Fibroblast of lung (primary cell): ENCODE measurements around the gene SHISA8. TPM values are rescaled to one million over a fixed set of nuclear protein-coding genes. Genes with fewer than 3 reads are reported as not detected.

ENCODE experiments used
- DNase-seq, 2 donors: peaks; one replicate each; pipeline versions ENCODE4 v3.0.0 to v3.0.0-alpha.2; 2010; ENCODE audit warnings: low read depth in 2 of 2
- H2AFZ ChIP-seq: 2 replicates; pipeline ENCODE4 v1.5.1; 2012; ENCODE audit warnings: low read length, control low read depth, inconsistent platforms
- H3K27ac ChIP-seq: 2 replicates; pipeline ENCODE4 v1.5.1; 2011; ENCODE audit warnings: low read length, control low read depth; ENCODE audit not compliant: insufficient read depth
- H3K27me3 ChIP-seq: 2 replicates; pipeline ENCODE4 v1.5.1; 2011; ENCODE audit warnings: mild to moderate bottlenecking, low read length; ENCODE audit not compliant: control insufficient read depth, insufficient read depth
- H3K36me3 ChIP-seq: 2 replicates; pipeline ENCODE4 v1.5.1; 2011; ENCODE audit warnings: low read length; ENCODE audit not compliant: control insufficient read depth, insufficient read depth
- H3K4me1 ChIP-seq: 2 replicates; pipeline ENCODE4 v1.5.1; 2011; ENCODE audit warnings: low read length; ENCODE audit not compliant: control insufficient read depth, insufficient read depth; ENCODE audit errors: extremely low read depth
- H3K4me2 ChIP-seq: 2 replicates; pipeline ENCODE4 v1.5.1; 2011; ENCODE audit warnings: low read length, control low read depth; ENCODE audit not compliant: insufficient read depth; ENCODE audit errors: extremely low read depth
- H3K4me3 ChIP-seq, 4 experiments: fragments of 200-600 bp in 1 of 4; sonication (generic) in 1 of 4; replicated peaks in 1 of 4; 2 replicates each; pipeline ENCODE4 v1.5.1; 2011 to 2016; ENCODE audit warnings: low read length in 4 of 4, low read depth in 3 of 4, mild to moderate bottlenecking in 3 of 4, control low read depth in 2 of 4, inconsistent platforms in 1 of 4, mixed read lengths in 1 of 4; ENCODE audit not compliant: insufficient read depth in 1 of 4; ENCODE audit errors: control extremely low read depth in 1 of 4
- H3K79me2 ChIP-seq: 2 replicates; pipeline ENCODE4 v1.5.1; 2012; ENCODE audit warnings: mild to moderate bottlenecking, low read length, inconsistent platforms; ENCODE audit not compliant: control insufficient read depth, insufficient read depth
- H3K9ac ChIP-seq: 2 replicates; pipeline ENCODE4 v1.5.1; 2011; ENCODE audit warnings: mild to moderate bottlenecking, low read length, control low read depth; ENCODE audit not compliant: insufficient read depth
- H3K9me3 ChIP-seq: 2 replicates; pipeline ENCODE4 v1.5.1; 2012; ENCODE audit warnings: low read depth, low read length; ENCODE audit not compliant: control insufficient read depth, insufficient read depth
- H4K20me1 ChIP-seq: 2 replicates; pipeline ENCODE4 v1.5.1; 2011; ENCODE audit warnings: low read length; ENCODE audit not compliant: control insufficient read depth, insufficient read depth; ENCODE audit errors: extremely low read depth
- CTCF ChIP-seq, 2 donors: IDR thresholded peaks in 1 of 2; conservative IDR thresholded peaks in 1 of 2; 1 replicate in 1 of 2; 2 replicates in 1 of 2; pipeline ENCODE4 v1.5.1; 2011 to 2012; ENCODE audit warnings: low read length in 2 of 2, control low read depth in 1 of 2, inconsistent platforms in 1 of 2, low read depth in 1 of 2, mild to moderate bottlenecking in 1 of 2
- EZH2 ChIP-seq: IDR thresholded peaks from 2 replicates; pipeline ENCODE4 v1.5.1; 2012; ENCODE audit warnings: low read length, control low read depth, mild to moderate bottlenecking; ENCODE audit errors: missing control alignments
- polyA plus RNA-seq, 2 donors: library from polyadenylated mRNA; depleted of rRNA in 1 of 2; stranded (reverse) in 1 of 2; unstranded in 1 of 2; fragments of >200 nt; gene quantifications; 2 replicates each; pipeline ENCODE4 v1.2.1, GENCODE V29; 2011 to 2012; ENCODE audit warnings: missing spikeins in 1 of 2
- total RNA-seq: library from RNA; depleted of rRNA; stranded (reverse); fragments of >200 nt; gene quantifications from 2 replicates; pipeline ENCODE4 v1.2.1, GENCODE V29; 2014

Gene SHISA8
- total and polyA plus RNA-seq, 2 donors (not counting 1 experiment from before 2014, with no cell fraction given): not detected

- no peak overlapping the region for H2AFZ ChIP-seq
Measured at GRCh38 chr22:41905411-41906202, 9.3 kb downstream of the SHISA8 start.

GRCh38 chr22:41904450-41905410, 10.1 kb downstream of the SHISA8 start:
- no peaks in the 10 kb centered on the region for H3K9me3 ChIP-seq
- H3K4me1 ChIP-seq: no peaks in the 10 kb centered on the region
- TF ChIP-seq EZH2 (no peak), CTCF (conservative IDR thresholded peaks at IDR 0.05 in 1 of 2, IDR thresholded peaks at IDR 0.05 in 1 of 2; ENCODE audit: low read depth in 1 of 2, low read length in 2 of 2) (no peak)
- no peak overlapping the region for H3K27ac ChIP-seq
- no peak overlapping the region for H2AFZ ChIP-seq
- H3K36me3 ChIP-seq: peaks cover 33% of the 10 kb centered on the region
- H3K79me2 ChIP-seq: no peaks in the 10 kb centered on the region
- H3K4me2 ChIP-seq: no peak overlapping the region
- peaks cover 3% of the 10 kb centered on the region for H3K27me3 ChIP-seq
- no peak overlapping the region for H3K9ac ChIP-seq
- DNase-seq: no peak
- H3K4me3 ChIP-seq: no peak overlapping the region
- H4K20me1 ChIP-seq: no peaks in the 10 kb centered on the region

More at GRCh38 chr22:41905411-41906202, 9.3 kb downstream of the SHISA8 start:
- H3K4me1 ChIP-seq: no peaks in the 10 kb centered on the region
- H3K27ac ChIP-seq: no peak overlapping the region
- H3K9me3 ChIP-seq: no peaks in the 10 kb centered on the region
- H3K79me2 ChIP-seq: no peaks in the 10 kb centered on the region
- TF ChIP-seq CTCF (conservative IDR thresholded peaks at IDR 0.05 in 1 of 2, IDR thresholded peaks at IDR 0.05 in 1 of 2; ENCODE audit: low read depth in 1 of 2, low read length in 2 of 2) (no peak), EZH2 (no peak)
- H3K27me3 ChIP-seq: peaks cover 3% of the 10 kb centered on the region
- no peak overlapping the region for H3K4me2 ChIP-seq
- H4K20me1 ChIP-seq: no peaks in the 10 kb centered on the region
- H3K4me3 ChIP-seq: no peak overlapping the region
- DNase-seq: no peak
- peaks cover 25% of the 10 kb centered on the region for H3K36me3 ChIP-seq
- H3K9ac ChIP-seq: no peak overlapping the region

GRCh38 chr22:41902932-41903421, 11.9 kb downstream of the SHISA8 start:
- H3K4me3 ChIP-seq: no peak overlapping the region
- H3K27me3 ChIP-seq: no peaks in the 10 kb centered on the region
- H3K4me1 ChIP-seq: no peaks in the 10 kb centered on the region
- H3K9me3 ChIP-seq: no peaks in the 10 kb centered on the region
- DNase-seq: no peak
- H3K9ac ChIP-seq: no peak overlapping the region
- no peak overlapping the region for H3K4me2 ChIP-seq
- no peaks in the 10 kb centered on the region for H4K20me1 ChIP-seq
- H3K27ac ChIP-seq: no peak overlapping the region
- TF ChIP-seq EZH2 (no peak), CTCF (conservative IDR thresholded peaks at IDR 0.05 in 1 of 2, IDR thresholded peaks at IDR 0.05 in 1 of 2; ENCODE audit: low read depth in 1 of 2, low read length in 2 of 2) (no peak)
- H3K36me3 ChIP-seq: peaks cover 42% of the 10 kb centered on the region
- H3K79me2 ChIP-seq: no peaks in the 10 kb centered on the region
- no peak overlapping the region for H2AFZ ChIP-seq
